Activated CD4-positive, CD25-positive, alpha-beta regulatory T cell treated with anti-CD3 and anti-CD28 coated beads, Interleukin-2, amount 50 U/mL, for 72 hours (primary cell): ENCODE measurements around the gene TTC33.
"Not testable (repeated sequence)": the region's sequence is repeated elsewhere in the genome, so short reads cannot be mapped to it uniquely, and the experiment has no call there.

Experiments
- DNase-seq: peaks from one replicate; pipeline ENCODE4 v3.0.0; 2021

TTC33 gene

GRCh38 chr5:40779561-40779960 is 23.8 kb upstream of the TTC33 start:
- no peak for DNase-seq

DNA sequence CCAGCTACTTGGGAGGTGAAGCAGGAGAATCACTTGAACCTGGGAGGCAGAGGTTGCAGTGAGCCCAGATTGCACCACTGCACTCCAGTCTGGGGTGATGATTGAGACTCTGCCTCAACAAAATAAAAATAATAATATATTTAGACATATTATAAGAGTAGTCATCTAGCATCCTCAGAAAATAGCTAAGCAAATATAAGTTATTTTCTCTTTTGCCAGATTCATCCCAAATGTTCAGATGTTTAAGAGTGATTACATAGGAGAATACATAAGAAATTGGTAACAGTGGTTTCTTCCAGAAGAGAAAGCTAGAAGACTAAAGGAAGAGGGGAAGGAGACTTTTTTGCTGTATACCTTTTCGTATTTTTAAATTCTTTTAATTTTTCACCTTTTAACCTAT is 22.4 kb upstream of the TTC33 start:
- DNase-seq, result no peak

- no peak for DNase-seq
Measured at GRCh38 chr5:40776658-40776977, 20.9 kb upstream of the TTC33 start.

DNA sequence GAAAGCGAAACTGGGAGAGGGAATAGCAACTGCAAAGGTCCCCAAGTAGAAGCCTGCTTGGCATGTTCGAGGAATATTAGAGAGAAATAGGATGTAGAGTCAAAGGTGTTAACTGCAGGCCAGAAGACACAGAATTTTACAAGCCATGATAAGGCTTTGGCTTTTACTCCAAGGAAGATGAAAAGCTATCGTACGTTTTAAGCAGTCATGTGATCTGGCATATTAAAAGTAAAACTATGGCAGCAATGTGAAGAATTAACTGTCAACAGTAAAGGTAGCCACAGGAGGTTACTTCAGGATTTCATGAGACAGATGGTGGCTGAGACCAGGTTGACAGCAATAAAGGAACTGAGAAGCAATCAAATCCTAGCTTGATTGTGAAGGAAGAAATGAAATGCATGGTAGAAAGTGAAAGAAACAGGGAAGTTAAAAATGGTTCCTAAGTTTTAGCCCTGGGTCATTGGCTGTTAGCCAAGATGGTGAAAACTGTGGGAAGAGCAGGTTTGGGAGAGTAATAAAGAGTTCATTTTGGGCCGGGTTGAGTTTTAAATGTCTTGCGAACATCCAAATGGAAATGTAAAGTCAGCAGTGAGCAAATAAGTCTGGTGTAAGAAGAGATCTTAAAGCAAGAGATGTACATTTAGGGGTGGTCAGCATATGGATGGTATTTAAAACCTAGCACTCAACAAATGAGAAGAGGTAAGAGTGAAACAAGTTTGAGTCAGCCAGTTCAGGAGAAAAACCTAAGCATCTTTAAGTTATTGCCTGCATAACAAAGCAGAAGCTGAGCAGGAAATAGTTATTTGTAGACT is 20.3 kb upstream of the TTC33 start:
- no peak for DNase-seq

- no peak for DNase-seq
Measured at GRCh38 chr5:40775085-40775845, 19.5 kb upstream of the TTC33 start.

GRCh38 chr5:40774623-40775022 is 18.9 kb upstream of the TTC33 start:
- no peak for DNase-seq

GRCh38 chr5:40770764-40771163 is 15.0 kb upstream of the TTC33 start:
- no peak for DNase-seq

GRCh38 chr5:40762705-40763104 is 6.9 kb upstream of the TTC33 start:
- DNase-seq, result no peak

DNA sequence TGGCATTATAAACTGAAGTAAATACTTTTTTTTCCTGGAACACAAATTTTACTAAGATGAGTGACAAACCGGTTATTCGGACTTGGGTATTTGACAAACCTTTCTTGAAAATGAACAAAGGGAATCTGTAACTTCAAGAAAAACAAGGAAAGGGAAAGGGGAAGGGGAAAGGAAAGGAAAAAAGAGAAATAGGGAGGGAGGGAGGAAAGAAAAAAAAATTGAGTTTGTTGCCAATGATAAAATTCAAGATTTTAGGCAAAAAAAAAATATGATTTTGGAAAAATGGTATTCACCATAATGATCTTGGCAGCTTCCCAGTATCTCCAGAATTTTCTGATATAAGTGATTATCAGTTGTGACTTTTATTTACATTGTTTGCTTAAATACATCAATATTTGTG is 1.6 kb upstream of the TTC33 start:
- DNase-seq, result no peak

- DNase-seq, result peak; percentile 37
Measured at GRCh38 chr5:40755093-40755406, 711 bp downstream of the TTC33 start.

GRCh38 chr5:40754381-40755092 is 1.2 kb downstream of the TTC33 start:
- DNase-seq, result no peak

- no peak for DNase-seq
Measured at GRCh38 chr5:40746703-40747102, 9.1 kb downstream of the TTC33 start.

DNA sequence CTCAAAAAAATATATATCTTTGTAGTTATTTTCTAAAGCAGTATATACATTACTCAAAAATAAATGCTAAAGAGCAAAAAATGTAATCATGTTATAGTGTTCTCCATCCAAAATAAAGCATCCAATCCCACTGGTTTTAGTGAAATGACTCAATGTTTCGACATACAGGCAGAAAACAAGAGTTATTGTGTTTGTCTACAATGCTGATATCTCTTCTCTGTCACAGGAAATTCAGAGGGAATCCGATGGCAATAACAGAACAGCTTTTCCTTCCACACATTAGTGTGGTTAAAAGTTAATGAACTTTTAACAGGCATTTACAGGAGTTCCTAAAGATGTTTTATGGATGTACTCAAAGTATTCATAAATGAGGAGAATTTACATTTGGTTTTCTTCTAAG is 12.0 kb downstream of the TTC33 start:
- DNase-seq, result no peak

- DNase-seq, result no peak
Measured at GRCh38 chr5:40738502-40738901, 17.3 kb downstream of the TTC33 start.

- DNase-seq, result no peak
Measured at GRCh38 chr5:40736103-40736875, 19.5 kb downstream of the TTC33 start.

DNA sequence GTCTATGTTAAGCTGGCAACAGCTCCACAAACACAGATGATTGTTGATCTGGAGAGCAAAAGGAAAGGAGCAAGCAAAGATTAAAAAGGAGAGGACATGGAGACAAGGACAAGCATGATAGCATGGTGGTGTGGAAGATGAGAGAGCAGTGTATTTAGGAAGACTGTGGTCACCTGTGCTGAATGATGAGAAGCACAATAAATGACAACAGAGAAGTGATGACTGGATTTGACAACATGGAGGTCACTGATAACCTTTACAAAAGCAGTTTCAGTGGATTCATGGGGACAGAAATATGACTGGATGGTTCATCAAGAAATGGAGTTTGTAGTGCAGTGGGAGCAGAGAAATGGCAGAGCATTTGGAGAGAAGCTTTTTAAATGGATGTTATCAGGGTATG is 20.2 kb downstream of the TTC33 start:
- DNase-seq, result no peak

DNA sequence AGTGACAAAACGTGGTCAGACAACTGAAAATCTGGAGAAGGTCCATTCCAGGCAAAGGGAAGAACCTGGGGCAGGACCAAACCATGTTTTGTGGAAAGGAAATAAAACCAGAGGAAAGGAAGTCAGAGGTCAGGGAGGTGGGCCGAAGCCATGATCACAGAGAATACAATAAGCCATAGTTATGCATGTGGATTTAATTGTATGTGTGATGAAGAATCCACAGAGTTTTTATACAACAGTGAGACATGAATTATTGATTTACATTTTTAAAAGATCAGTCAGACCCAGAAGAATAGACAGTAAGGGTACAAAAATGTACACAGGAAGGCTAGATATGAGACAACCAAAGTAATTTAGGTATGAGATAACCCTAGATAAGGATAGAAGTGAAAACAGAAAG is 20.8 kb downstream of the TTC33 start:
- no peak for DNase-seq

- no peak for DNase-seq
Measured at GRCh38 chr5:40733879-40734563, 21.7 kb downstream of the TTC33 start.

GRCh38 chr5:40733434-40733833 is 22.3 kb downstream of the TTC33 start:
- DNase-seq, result no peak

GRCh38 chr5:40722497-40722911 is 33.3 kb downstream of the TTC33 start:
- DNase-seq, result not testable (repeated sequence)

DNA sequence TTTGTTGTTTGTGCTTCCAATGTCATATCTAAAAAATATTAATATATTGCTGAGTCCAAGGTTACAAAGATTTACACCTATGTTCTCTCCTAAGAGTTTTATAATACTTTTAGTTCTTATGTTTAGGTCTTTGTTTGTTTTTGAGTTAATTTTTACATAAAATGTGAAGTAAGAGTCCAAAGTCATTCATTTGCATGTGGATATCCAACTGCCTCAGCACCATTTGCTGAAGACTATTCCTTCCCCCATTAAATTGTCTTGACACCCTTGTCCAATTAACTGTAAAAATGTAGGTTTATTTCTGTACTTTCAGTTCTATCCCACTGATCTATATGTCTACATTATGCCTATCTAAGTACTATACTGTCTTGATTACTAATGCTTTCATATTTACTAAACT is 35.7 kb downstream of the TTC33 start:
- no peak for DNase-seq

- no peak for DNase-seq
Measured at GRCh38 chr5:40717281-40717680, 38.5 kb downstream of the TTC33 start.

GRCh38 chr5:40716590-40716989 is 39.2 kb downstream of the TTC33 start:
- no peak for DNase-seq
